GM10248 (cell line): ENCODE measurements around the gene SORL1-AS1.

Source experiments
- CTCF ChIA-PET: fragments of 300-600 bp; sonication (Branson Sonifier 250); formaldehyde crosslinking; extraction: SDS; loops from one replicate; lab custom pipeline; 2021; ENCODE audit warnings: antibody characterized with exemption; lab: Yijun Ruan, JAX
- POLR2A ChIA-PET: fragments of 350-650 bp; sonication (Branson Sonifier 250); formaldehyde crosslinking; extraction: SDS; loops from one replicate; lab custom pipeline; 2020; ENCODE audit warnings: antibody characterized with exemption; lab: Yijun Ruan, JAX
- DNase-seq: peaks from one replicate; pipeline ENCODE4 v3.0.0; 2012; ENCODE audit errors: extremely low spot score
- TF ChIP-seq, protein P1 (sequence below): IDR thresholded peaks from 2 replicates; pipeline ENCODE4 v1.5.1; 2012; ENCODE audit warnings: mild to moderate bottlenecking, low read depth; ENCODE audit errors: extremely low read depth, missing control alignments, control extremely low read depth

SORL1-AS1 gene

DNA sequence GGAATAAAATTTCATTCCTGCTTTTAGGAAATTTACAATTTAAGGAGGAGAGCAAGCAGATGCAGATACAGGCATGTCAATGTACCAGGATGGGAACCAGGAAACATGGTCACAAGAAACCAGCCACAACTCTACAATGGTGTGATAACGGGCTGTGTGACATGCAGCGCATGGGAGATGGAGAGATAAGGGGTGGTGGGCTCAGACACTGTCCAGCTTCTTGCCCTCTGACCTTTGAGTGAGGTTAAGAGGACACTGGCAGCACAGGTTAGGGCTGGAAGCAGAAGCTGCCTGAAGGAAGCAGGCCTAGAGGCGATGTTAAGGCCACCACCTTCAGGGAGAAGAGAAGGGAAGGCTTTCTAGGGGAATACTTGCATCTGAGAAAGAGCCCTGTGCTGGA is 2.3 kb upstream of the SORL1-AS1 start:
- DNase-seq = no peak
- TF ChIP-seq, protein P1, sequence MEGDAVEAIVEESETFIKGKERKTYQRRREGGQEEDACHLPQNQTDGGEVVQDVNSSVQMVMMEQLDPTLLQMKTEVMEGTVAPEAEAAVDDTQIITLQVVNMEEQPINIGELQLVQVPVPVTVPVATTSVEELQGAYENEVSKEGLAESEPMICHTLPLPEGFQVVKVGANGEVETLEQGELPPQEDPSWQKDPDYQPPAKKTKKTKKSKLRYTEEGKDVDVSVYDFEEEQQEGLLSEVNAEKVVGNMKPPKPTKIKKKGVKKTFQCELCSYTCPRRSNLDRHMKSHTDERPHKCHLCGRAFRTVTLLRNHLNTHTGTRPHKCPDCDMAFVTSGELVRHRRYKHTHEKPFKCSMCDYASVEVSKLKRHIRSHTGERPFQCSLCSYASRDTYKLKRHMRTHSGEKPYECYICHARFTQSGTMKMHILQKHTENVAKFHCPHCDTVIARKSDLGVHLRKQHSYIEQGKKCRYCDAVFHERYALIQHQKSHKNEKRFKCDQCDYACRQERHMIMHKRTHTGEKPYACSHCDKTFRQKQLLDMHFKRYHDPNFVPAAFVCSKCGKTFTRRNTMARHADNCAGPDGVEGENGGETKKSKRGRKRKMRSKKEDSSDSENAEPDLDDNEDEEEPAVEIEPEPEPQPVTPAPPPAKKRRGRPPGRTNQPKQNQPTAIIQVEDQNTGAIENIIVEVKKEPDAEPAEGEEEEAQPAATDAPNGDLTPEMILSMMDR = no peak
- POLR2A ChIA-PET = no interaction called here
- CTCF ChIA-PET = interaction anchor here (1.0 to 3.7 kb wide), 2 partner anchors 10 to 12 kb away, joined by 3 to 28 read pairs; no protein-coding TSS in a partner anchor

DNA sequence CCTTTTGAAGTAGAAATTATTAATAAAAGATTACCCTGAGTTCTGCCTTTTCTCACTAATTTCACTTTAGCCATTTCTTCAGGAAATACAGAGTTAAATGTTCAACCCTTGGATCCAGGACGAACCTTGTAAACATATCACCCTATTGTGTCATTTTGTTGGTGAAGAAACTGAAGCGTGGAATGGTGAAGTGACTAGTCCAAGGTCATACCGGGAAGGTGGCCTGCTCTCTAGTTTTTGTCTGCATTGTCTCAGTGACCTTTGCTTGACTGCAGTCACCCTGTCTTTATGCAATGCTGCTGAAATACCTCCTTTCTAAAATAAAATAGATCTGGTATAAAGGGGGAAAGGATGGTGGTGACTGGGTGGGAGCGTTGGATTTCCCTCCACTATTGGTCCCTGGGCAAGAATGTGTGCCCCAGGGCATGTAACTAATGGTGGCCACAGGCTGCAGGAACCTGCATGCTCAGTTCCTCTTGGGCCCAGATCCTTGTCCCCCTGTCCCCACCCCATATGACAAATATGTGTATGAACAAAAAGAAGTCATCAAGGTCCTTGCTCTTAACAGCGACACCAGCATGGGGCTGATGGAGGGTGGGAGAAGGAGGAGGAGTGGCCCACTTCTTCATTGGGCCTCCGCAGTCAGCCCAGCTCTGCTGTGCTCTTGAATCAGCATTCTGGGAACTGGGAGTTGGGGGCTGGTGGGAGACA is 977 bp upstream of the SORL1-AS1 start:
- DNase-seq = no peak
- TF ChIP-seq, protein P1 = no peak
- ChIA-PET POLR2A (no interaction called here), CTCF (interaction anchor here (3.7 kb wide), 1 partner anchor 12 kb away, joined by 28 read pairs; no protein-coding TSS in a partner anchor)

DNA sequence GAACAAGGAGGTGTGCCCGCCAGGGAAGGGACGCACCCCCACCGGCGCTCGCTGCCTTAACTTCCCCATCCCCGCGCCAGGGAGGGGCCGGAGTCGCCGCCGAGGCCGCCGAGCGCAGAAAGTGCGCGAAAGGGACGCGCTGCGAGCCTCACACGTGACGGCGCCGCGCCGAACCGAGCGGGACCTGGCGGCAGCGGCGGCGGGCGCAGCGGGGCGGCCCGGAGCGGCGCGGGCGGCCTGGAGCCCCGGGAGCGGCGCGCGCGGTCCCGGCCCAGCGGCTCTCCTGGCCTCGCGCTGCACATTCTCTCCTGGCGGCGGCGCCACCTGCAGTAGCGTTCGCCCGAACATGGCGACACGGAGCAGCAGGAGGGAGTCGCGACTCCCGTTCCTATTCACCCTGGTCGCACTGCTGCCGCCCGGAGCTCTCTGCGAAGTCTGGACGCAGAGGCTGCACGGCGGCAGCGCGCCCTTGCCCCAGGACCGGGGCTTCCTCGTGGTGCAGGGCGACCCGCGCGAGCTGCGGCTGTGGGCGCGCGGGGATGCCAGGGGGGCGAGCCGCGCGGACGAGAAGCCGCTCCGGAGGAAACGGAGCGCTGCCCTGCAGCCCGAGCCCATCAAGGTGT is 670 bp downstream of the SORL1-AS1 start, which contains the start of gene SORL1:
TSS of gene SORL1 (plus strand) at position 329 of the 623 bp plus-strand sequence. CDS start at position 347, 18 bp downstream.
- POLR2A ChIA-PET = interaction anchor here (0.7 kb wide), 1 partner anchor 9 kb away, joined by 3 read pairs; no protein-coding TSS in a partner anchor
- CTCF ChIA-PET = interaction anchor here (0.7 to 9.0 kb wide), 8 partner anchors 11 to 139 kb away, joined by 3 to 122 read pairs (median 4); no protein-coding TSS in a partner anchor
- TF ChIP-seq, protein P1 = peak; percentile 93
- DNase-seq = peak; percentile 80

DNA sequence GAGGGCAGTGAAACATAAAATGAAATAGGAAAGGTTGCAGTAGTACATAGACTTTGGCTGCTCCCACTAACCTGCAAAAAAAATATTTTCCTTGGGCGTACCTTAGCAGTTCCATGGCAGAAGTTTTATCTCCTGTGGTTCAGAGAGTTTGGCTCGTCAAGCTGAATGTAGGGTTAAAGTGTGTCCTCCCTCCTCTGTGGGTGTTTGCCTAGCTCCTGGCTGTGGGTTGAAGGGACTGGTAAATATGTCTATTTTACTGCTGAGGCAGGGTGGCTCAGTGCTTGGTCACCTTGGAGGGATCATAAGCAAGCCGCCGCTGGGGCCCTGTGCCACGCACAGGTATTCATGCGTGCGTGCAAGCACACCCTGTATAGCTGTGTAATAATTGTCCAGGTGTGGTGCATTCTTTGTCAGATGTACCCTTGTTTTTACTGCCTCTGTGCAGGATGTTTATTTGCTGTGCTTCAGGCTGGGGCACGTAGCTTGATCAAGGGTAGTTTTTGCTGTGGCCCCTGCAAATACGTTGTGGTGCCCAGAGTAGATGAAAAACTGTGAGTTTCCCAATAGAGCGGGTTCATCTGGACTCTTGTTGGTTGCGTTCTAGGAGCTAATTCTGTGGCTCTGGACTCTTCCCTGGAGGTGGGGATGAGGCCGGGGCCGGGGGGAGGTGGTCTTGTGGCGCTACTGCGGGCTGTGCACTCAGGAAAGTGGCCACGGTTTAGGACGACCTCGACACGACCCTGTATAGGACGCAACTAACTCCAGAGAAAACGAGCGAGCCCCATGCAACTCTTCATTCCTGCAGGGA is 1.4 kb downstream of the SORL1-AS1 start:
- TF ChIP-seq, protein P1 = no peak
- ChIA-PET CTCF (interaction anchor here (0.8 to 9.0 kb wide), 14 partner anchors 10 to 140 kb away, joined by 3 to 122 read pairs (median 4); no protein-coding TSS in a partner anchor), POLR2A (interaction anchor here (0.5 to 0.6 kb wide), 2 partner anchors 42 to 92 kb away, joined by 4 to 5 read pairs; no protein-coding TSS in a partner anchor)
- no peak for DNase-seq

DNA sequence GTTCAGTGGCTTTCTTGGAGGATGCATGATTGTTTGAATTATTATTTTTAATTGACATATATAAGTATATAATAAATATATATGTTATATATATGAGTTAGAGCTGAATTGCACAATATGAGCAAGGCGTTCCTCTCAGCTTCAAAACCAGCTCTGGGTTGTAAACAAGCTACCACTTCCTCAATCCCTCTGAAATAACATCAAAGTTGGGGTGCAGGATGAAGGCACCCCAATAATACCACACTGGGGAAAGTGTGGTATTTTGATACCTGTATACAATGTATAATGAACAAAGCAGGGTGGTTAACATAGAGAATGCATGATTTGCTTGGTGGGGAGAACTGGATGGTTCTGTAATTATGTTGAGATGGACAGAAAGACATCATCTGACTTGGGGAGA is 2.4 kb downstream of the SORL1-AS1 start:
- DNase-seq = no peak
- TF ChIP-seq, protein P1 = no peak
- ChIA-PET POLR2A (no interaction called here), CTCF (interaction anchor here (1.2 to 9.0 kb wide), 11 partner anchors 9 to 141 kb away, joined by 3 to 122 read pairs (median 9); no protein-coding TSS in a partner anchor)

DNA sequence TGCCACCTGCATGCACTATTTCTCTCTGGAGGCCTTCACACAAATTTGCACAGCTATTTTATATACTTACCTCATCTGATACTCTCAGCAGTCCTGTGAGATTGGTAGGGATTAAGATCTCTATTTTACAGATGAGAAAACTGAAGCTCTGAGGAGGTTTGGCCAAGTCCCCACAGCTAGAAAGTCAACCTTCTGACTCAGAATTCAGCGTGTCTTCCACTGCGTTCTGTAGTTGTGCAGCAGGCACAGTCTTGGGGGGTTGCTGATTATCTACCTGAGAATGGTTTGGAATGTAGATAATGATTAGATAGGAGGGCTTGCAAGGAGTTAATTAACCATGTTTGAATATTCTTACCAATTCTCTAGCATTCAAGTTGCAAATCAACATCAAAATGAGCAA is 3.1 kb downstream of the SORL1-AS1 start:
- TF ChIP-seq, protein P1 = no peak
- CTCF ChIA-PET = interaction anchor here (1.0 to 9.0 kb wide), 9 partner anchors 8 to 142 kb away, joined by 3 to 122 read pairs (median 12); no protein-coding TSS in a partner anchor
- DNase-seq = no peak
- POLR2A ChIA-PET = no interaction called here
